GM23338 (cell line): ENCODE data around the gene RASA3.

ENCODE experiments used
- POLR2AphosphoS5 ChIP-seq: IDR thresholded peaks from 2 replicates; pipeline ENCODE4 v1.6.1; 2016; ENCODE audit warnings: antibody characterized with exemption, low read depth
- TF ChIP-seq, protein P1 (sequence below), 2 experiments: fragments of 200-600 bp in 1 of 2; sonication (generic) in 1 of 2; conservative IDR thresholded peaks; 2 replicates each; pipeline versions ENCODE4 v1.5.1 to v1.6.1; 2016 to 2017; ENCODE audit warnings: antibody characterized with exemption in 2 of 2, low read depth in 2 of 2, mild to moderate bottlenecking in 2 of 2, moderate library complexity in 1 of 2
- TF ChIP-seq, protein P2 (sequence below): IDR thresholded peaks from one replicate; pipeline ENCODE4 v1.6.1; 2018; ENCODE audit warnings: antibody characterized with exemption; ENCODE audit not compliant: unreplicated experiment

DNA sequence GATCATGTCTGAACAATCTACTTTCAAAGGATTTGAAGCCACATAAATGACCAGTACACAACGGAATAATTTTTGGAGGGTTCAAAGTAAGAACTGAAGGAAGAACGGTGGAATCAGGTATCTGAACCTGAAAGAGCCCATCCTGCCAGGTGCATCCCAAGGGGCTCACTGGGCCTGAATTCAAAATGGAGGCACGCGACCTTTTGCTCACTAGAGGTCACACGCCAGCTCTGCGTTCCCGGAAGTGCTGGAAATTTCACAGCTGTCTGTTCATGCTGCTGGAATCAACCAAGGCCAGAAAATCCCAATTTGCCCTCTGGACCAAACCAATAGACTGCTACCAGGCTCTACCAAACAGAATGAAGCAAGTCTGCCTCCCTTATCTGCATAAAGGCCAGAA, 4.2 kb upstream of the RASA3 start:
- TF ChIP-seq, protein P1, sequence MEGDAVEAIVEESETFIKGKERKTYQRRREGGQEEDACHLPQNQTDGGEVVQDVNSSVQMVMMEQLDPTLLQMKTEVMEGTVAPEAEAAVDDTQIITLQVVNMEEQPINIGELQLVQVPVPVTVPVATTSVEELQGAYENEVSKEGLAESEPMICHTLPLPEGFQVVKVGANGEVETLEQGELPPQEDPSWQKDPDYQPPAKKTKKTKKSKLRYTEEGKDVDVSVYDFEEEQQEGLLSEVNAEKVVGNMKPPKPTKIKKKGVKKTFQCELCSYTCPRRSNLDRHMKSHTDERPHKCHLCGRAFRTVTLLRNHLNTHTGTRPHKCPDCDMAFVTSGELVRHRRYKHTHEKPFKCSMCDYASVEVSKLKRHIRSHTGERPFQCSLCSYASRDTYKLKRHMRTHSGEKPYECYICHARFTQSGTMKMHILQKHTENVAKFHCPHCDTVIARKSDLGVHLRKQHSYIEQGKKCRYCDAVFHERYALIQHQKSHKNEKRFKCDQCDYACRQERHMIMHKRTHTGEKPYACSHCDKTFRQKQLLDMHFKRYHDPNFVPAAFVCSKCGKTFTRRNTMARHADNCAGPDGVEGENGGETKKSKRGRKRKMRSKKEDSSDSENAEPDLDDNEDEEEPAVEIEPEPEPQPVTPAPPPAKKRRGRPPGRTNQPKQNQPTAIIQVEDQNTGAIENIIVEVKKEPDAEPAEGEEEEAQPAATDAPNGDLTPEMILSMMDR (conservative IDR thresholded peaks at IDR 0.05; ENCODE audit: low read depth in 2 of 2): no peak
- TF ChIP-seq, protein P2, sequence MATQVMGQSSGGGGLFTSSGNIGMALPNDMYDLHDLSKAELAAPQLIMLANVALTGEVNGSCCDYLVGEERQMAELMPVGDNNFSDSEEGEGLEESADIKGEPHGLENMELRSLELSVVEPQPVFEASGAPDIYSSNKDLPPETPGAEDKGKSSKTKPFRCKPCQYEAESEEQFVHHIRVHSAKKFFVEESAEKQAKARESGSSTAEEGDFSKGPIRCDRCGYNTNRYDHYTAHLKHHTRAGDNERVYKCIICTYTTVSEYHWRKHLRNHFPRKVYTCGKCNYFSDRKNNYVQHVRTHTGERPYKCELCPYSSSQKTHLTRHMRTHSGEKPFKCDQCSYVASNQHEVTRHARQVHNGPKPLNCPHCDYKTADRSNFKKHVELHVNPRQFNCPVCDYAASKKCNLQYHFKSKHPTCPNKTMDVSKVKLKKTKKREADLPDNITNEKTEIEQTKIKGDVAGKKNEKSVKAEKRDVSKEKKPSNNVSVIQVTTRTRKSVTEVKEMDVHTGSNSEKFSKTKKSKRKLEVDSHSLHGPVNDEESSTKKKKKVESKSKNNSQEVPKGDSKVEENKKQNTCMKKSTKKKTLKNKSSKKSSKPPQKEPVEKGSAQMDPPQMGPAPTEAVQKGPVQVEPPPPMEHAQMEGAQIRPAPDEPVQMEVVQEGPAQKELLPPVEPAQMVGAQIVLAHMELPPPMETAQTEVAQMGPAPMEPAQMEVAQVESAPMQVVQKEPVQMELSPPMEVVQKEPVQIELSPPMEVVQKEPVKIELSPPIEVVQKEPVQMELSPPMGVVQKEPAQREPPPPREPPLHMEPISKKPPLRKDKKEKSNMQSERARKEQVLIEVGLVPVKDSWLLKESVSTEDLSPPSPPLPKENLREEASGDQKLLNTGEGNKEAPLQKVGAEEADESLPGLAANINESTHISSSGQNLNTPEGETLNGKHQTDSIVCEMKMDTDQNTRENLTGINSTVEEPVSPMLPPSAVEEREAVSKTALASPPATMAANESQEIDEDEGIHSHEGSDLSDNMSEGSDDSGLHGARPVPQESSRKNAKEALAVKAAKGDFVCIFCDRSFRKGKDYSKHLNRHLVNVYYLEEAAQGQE: no peak
- no peak for TF ChIP-seq POLR2AphosphoS5
